Pancreas (tissue), 10 donors: ENCODE data around the gene ANGPTL1. TPM values are rescaled to one million over a fixed set of nuclear protein-coding genes. Genes with fewer than 3 reads are reported as not detected.

ENCODE experiments used
- ATAC-seq, 4 donors: fragments of 200-7000 bp; cut with Tn5 transposase; one replicate each; pipeline versions ENCODE4 v1.8.0 to v1.9.1; 2020; ENCODE audit warnings: mild to moderate bottlenecking in 4 of 4, moderate library complexity in 4 of 4
- DNase-seq, 6 donors: peaks; one replicate each; pipeline ENCODE4 v3.0.0-alpha.2; 2020
- FAIRE-seq: peaks from 2 replicates; lab custom pipeline; 2012; peaks lifted over from hg19 to GRCh38; lab: Jason Lieb, UNC
- H3K27ac ChIP-seq, 4 donors: fragments of 200-600 bp; sonication (generic); 1 replicate in 3 of 4; 2 replicates in 1 of 4; pipeline versions ENCODE4 v1.5.0 to v1.8.0; 2020
- H3K27me3 ChIP-seq, 4 donors: fragments of 200-600 bp; one replicate each; pipeline ENCODE4 v1.8.0; 2021
- H3K36me3 ChIP-seq, 3 donors: fragments of 200-600 bp; sonication (generic) in 1 of 3; one replicate each; pipeline versions ENCODE4 v1.5.0 to v1.8.0; 2020 to 2021
- H3K4me1 ChIP-seq, 3 donors: fragments of 200-600 bp; one replicate each; pipeline ENCODE4 v1.8.0; 2021
- H3K4me3 ChIP-seq, 4 donors: fragments of 200-600 bp; sonication (generic) in 2 of 4; one replicate each; pipeline versions ENCODE4 v1.5.0 to v1.8.0; 2020 to 2021
- H3K9me3 ChIP-seq, 4 donors: fragments of 200-600 bp; one replicate each; pipeline ENCODE4 v1.8.0; 2021
- CTCF ChIP-seq, 4 donors: fragments of 200-600 bp; sonication (generic) in 3 of 4; IDR thresholded peaks; one replicate each; pipeline versions ENCODE4 v1.5.0 to v1.8.0; 2021; ENCODE audit warnings: antibody characterized with exemption in 4 of 4
- WGBS, 2 donors: extraction: QIAGEN DNeasy Blood & Tissue Kit; methylation state at CpG; one replicate each; pipeline ENCODE4 v1.1.7; 2013; 5-methylcytosine and 5-hydroxymethylcytosine counted together
- intact Hi-C, 3 donors: fragments of 100-400 bp; cut with DNase I; formaldehyde crosslinking; loops; one replicate each; pipeline versions ENCODE4 v1.11.1 to v1.14.2; 2022
- polyA plus RNA-seq, 2 donors: library from polyadenylated mRNA; stranded (reverse); fragments of 200-250 nt; gene quantifications; one replicate each; pipeline ENCODE4 v1.2.3, GENCODE V29; 2013
- total RNA-seq, 6 donors: library from RNA; stranded (reverse); fragmentation: NEBNext Ultra II Directional in 4 of 6; extraction: Animal tissue kit (Norgen Biotek cat#: 25700) in 4 of 6; gene quantifications; one replicate each; pipeline versions ENCODE4 v1.2.1 to v1.2.4, GENCODE V29; 2021 to 2023
- donor health status: healthy with polysubstance abuse.
- donor health status: DM: no; HTN: no; CAD: no; lungs with moderate emphysema.
- donor health status: DM: no; HTN: no; CAD: no.
- donor health status: control.
- donor health status: control.
- donor health status: Bipolar disorder and iron deficiency.
- donor health status: DM: yes; HTN: yes; CAD: no.
- donor health status: DM: no; HTN: no; CAD: no.
- donor health status: DM: no; HTN: no; CAD: no.
- donor health status: DM: yes; HTN: yes; CAD: no.

ANGPTL1 gene
- total and polyA plus RNA-seq, 8 donors: 2.5 to 10.1 (median 4.6) TPM

GRCh38 chr1:178847396-178847849, 23.5 kb downstream of the ANGPTL1 start:
- no peaks in the 10 kb centered on the region for H3K36me3 ChIP-seq
- H3K9me3 ChIP-seq: no peaks in the 10 kb centered on the region
- 32 to 39% methylated on average over 2 of the region's 2 CpGs for WGBS, 2 donors
- FAIRE-seq (peak; percentile 65), ATAC-seq (peak in 3 of 4 donors; percentile 76 to 85 (median 78)), DNase-seq (no peak)
- H3K4me3 ChIP-seq: no peak overlapping the region
- H3K27me3 ChIP-seq: no peaks in the 10 kb centered on the region
- intact Hi-C loops: no loop called here
- no peak for TF ChIP-seq CTCF (IDR thresholded peaks at IDR 0.05)
- H3K4me1 ChIP-seq: no peaks in the 10 kb centered on the region
- no peak overlapping the region for H3K27ac ChIP-seq

DNA sequence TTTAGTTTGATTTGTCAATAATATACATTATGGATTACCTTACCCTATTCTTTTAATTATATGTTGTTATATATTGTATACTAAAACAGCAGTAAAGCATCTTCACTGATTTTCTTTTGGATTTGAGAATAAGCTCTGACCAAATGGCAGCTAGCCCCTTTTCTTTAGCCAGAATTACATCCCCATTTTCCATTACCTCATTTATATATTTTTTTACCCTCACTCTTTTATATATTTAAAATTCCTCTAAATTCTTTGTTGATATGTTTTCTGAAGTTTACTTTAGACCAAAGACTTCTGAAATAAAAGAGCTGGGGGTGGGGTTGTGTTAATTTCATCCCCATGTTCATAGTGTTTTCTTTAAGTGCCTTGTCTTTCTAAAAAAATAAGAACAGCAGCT, 24.6 kb downstream of the ANGPTL1 start:
- no peak for DNase-seq
- no peaks in the 10 kb centered on the region for H3K4me1 ChIP-seq
- no peak for TF ChIP-seq CTCF (IDR thresholded peaks at IDR 0.05)
- H3K9me3 ChIP-seq: no peaks in the 10 kb centered on the region
- ATAC-seq: no peak
- no peak for FAIRE-seq
- H3K27me3 ChIP-seq: no peaks in the 10 kb centered on the region
- no peak overlapping the region for H3K4me3 ChIP-seq
- no peak overlapping the region for H3K27ac ChIP-seq
- intact Hi-C loops: no loop called here
- H3K36me3 ChIP-seq: no peaks in the 10 kb centered on the region

DNA sequence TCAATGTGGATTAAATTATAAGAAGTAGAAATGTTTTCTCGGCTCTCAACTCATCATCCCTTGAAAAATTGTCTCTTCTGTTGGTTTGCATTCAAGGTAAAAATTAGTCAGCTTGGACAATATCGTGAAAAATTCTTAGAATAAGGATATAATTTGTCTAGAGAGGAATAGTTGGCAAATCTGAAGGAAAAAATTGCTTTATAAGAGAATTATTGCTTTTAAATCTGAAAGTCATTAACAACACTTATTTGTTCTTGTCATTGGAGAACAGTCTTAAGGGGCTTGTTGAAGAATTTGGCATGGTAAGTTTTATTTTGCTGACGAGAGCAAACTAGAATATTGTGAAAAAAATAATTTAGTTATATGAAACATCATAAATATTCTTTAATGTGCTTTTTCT, 26.4 kb downstream of the ANGPTL1 start:
- DNase-seq (no peak), ATAC-seq (no peak), FAIRE-seq (no peak)
- TF ChIP-seq CTCF (IDR thresholded peaks at IDR 0.05): no peak
- intact Hi-C loops: no loop called here
- H3K27ac ChIP-seq: no peak overlapping the region
- H3K36me3 ChIP-seq: no peaks in the 10 kb centered on the region
- WGBS, 2 donors: 86 to 88% methylated on average over 3 of the region's 3 CpGs
- no peaks in the 10 kb centered on the region for H3K4me1 ChIP-seq
- no peaks in the 10 kb centered on the region for H3K9me3 ChIP-seq
- no peaks in the 10 kb centered on the region for H3K27me3 ChIP-seq
- no peak overlapping the region for H3K4me3 ChIP-seq

DNA sequence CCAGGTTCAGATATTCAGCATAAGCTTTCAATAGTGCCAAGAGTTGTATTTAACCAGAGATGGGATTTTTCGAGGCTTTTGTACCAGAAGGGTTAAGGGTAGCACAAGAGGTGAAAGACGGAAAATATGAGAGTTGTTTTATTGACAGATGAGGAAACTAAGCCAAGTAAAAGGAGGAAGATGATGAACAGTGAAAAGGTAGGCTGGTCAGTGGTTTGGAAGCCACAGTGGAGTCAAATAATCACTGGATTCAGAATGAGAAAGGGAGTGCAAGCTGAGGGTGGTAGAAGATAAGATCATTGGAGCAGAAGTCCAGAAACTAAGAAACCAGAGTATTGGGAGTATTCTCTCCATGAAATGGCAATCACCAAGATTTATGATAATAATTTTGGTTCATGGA, 45.7 kb downstream of the ANGPTL1 start:
- H3K4me3 ChIP-seq: no peak overlapping the region
- ATAC-seq: no peak
- H3K36me3 ChIP-seq: no peaks in the 10 kb centered on the region
- no peaks in the 10 kb centered on the region for H3K9me3 ChIP-seq
- no peaks in the 10 kb centered on the region for H3K27me3 ChIP-seq
- WGBS, 2 donors: 84 to 93% methylated on average over 2 of the region's 2 CpGs
- no peak overlapping the region for H3K27ac ChIP-seq
- DNase-seq: no peak
- no peak for TF ChIP-seq CTCF (IDR thresholded peaks at IDR 0.05)
- FAIRE-seq: no peak
- intact Hi-C loops: no loop called here
- H3K4me1 ChIP-seq: no peaks in the 10 kb centered on the region

DNA sequence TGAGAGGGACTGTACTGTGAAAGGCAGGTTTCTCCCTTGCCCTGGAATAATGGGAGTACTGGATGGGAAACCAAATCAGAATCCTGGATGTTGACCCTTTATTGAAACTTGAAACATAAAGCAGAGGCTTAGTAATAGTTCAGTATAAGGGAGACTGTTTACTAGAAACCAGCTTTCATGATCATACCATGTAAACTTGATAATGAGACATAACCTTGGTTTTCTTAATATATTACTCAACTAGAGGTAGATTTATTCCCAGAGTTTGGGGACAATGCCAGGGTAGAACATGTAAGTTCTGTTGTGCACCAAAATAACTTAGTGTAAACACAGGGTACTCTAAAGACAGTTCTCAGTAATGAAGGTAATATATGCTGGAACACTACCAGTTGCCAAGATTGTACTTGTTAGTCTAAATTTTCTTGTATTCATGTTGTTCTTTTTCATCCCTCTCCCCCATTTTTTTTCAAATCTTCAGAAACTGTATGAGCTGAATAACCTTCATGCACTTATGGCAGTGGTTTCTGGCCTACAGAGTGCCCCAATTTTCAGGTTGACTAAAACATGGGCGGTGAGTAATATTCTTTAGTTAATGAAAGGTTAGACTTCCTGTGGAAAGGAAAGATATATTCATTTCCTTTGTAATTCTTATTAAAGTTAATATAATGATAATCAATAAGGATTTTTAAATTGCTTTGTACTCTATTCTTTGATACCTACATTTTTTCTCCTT, 49.6 kb downstream of the ANGPTL1 start:
- intact Hi-C loops: no loop called here
- no peak for FAIRE-seq
- Histone ChIP-seq H3K27ac (no peak overlapping the region), H3K4me1 (no peaks in the 10 kb centered on the region), H3K27me3 (no peaks in the 10 kb centered on the region), H3K9me3 (no peaks in the 10 kb centered on the region), H3K4me3 (no peak overlapping the region), H3K36me3 (no peaks in the 10 kb centered on the region)
- TF ChIP-seq CTCF (IDR thresholded peaks at IDR 0.05): no peak
- no peak for ATAC-seq
- DNase-seq: no peak
- 97% methylated on average over 1 of the region's 1 CpG for WGBS, 2 donors
